HG03565 (cell line): ENCODE measurements around the gene BICRAL.
"Not testable (repeated sequence)": the region's sequence is repeated elsewhere in the genome, so short reads cannot be mapped to it uniquely, and the experiment has no call there.

ENCODE experiments used
- ATAC-seq: cut with Tn5 transposase; IDR thresholded peaks from one replicate; pipeline ENCODE4 v1.9.1; 2021; ENCODE audit warnings: mild to moderate bottlenecking, moderate library complexity; ENCODE audit not compliant: unreplicated experiment

The BICRAL gene

DNA sequence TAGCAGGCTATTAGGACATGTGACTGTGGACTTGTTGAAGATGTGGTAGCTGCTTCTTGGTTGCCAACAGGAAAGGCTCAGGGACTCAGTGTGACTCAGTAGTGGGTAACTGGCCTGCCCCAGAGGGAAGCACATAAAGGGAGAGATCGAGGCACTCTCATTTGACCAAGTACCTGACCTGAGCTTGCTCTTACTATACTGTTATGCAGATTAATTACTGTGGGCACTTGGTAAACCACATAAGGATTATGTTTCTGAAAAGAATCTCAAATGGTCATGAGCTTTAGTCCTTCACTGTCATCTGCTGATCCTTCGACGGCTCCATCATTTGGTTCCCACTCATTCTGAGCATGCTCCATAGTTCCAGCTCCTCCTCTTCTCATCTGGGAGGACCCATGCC, 49.4 kb downstream of the BICRAL start:
- ATAC-seq = no peak

DNA sequence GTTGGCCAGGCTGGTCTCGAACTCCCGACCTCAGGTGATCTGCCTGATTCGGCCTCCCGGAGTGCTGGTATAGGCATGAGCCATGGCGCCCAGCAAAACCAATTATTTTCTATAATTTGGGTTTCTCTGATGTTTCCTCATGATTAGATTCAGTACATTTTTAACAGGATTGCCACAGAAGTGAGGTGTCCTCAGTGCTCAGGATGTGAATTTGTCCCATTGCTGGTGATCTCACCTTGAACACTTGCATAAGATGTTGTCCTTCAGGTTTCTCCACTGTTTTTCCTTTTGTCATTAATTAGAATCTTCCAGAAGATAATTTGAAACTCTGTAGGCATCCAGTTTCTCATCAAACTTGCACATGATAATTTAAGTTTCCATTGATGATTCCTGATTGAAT, 52.2 kb downstream of the BICRAL start:
- no peak for ATAC-seq

DNA sequence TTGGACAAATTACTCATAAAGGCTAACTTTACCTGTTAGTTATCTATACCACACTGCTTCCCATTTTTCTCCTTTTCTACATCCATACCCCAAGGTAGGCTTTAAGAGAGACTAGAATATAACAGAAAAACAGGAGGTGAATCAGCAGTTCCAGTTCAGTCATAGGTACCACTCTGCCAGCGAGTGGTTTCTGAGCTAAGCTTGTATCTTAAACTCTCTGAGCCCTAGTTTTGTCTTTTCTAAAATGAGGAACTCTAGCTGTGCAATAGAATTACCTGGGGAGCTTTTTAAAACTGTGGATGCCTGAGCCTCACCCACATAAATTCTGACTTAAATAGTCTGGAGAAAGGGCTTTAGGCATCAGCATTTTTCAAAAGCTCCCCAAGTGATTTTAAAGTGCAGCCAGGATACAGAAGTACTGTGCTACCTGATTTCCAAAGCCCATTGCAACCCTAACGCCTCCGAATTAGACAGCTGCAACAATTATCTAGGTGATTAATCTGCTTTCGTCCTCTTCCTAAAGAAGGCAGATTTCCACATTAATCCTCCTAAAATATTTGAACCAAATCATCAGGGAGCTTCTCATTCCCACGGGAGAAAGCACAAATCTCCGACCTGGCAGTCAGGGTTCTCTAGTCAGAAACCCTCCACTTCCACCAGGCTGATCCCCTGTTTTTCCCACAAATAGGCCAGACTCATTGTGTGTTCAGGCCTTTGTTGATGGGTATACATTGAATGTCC, 60.2 kb downstream of the BICRAL start:
- ATAC-seq = no peak

DNA sequence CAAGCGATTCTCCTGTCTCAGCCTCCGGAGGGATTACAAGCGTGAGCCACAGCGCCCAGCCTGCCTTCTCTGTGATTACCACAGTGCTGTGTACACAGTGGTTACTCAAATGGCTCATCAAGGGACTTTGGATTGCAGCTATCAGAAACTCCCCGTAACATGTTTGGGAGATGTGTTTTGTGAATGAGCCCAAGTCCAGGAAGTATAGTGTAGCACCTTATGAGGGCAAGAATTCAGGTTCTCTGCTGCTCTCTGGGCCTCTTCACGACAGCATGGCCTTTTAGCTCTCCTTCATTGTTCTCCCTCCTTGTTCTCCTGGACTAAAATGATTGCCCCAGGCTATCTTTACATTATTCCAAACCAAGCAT, 63.5 kb downstream of the BICRAL start:
- ATAC-seq = no peak

DNA sequence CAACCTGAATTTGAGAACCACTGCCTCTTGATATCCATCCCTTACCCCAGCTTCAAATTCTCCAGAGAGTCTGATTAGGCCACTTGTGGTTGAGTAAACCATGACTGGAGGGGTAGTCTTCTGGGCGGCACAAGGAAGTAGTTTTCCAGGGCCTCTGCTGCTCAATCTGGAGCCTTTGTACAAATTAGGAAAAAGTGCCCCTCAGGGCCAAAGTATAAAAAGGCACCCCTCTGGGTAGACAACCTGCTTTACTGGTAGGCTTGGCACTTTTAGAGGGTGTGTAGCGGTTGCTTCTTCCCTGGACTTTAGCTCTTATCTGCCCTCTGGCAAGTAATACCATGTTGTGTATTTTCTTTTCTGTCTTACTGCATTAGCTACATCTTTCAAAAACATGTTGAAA, 64.7 kb downstream of the BICRAL start:
- ATAC-seq = no peak

DNA sequence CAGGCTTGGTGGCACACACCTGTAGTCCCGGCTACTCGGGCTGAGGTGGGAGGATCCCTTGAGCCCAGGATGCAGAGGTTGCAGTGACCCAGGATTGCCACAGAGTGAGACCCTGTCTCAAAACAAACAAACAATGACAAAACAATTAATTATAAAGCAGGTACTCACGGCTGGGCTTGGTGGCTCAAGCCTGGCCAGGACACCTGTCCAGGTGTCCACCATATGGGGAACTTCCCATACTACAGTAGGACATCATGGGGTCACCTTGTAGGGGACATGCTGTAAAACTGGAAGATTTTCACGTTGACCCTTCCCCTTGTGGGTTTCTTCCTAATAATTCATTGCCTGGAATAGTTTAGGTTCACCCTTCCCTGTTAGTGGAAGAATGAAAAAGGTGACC, 66.8 kb downstream of the BICRAL start:
- ATAC-seq = no peak

DNA sequence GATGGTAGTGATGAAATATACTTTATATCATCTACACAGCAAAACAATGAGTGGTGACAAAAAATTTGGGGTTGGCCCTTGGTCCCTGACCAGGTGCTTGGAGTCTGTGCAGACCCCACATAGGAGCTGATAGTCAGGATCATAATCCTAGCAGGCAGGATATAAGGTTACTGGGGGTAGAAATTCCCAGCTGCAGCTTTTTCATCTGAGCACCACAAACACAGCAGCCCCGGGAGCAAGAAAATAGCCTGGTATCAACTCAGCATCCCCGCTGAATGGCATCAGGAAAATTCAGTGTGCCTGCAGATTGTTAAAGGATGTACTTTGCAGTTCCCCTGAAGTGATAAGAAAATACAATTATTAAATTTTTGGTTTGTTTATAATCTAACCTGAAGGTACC, 69.7 kb downstream of the BICRAL start:
- no peak for ATAC-seq

DNA sequence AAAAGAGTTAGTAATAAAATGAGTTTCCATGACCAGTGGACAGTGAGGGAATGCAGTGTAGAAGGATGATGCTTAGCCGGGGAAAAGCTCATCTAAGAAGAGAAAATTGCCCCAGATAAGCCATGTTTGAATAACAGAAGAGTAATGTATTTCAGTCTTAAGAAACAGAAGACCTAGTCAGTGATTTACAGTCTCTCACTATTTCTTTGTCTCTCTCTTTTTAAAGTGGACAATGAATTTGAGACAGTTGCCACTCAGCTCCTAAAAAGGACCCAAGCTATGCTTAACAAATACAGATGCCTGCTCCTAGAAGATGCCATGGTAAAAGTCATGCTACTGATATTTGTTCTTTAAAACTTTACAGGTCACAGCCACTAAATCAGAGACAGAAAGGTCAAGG, 78.2 kb downstream of the BICRAL start:
- ATAC-seq = no peak

DNA sequence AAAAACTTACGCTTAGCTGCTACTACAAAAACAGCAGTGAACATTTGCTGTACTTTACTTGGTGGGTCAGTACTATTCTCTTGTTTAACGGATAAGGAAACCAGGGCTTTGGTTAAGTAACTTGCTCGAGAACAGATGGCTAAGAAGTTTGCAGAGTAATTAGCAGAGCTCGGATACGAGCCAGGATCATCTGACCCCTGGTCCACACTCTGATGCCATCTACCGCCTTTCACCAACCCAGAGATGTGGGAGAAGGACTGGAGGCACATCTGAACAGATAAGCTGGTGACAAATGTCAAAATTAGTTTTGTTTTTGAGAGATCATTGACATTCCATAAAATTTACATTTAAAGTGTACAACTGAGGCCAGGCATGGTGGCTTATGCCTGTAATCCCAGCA, 78.6 kb downstream of the BICRAL start:
- ATAC-seq = no peak

DNA sequence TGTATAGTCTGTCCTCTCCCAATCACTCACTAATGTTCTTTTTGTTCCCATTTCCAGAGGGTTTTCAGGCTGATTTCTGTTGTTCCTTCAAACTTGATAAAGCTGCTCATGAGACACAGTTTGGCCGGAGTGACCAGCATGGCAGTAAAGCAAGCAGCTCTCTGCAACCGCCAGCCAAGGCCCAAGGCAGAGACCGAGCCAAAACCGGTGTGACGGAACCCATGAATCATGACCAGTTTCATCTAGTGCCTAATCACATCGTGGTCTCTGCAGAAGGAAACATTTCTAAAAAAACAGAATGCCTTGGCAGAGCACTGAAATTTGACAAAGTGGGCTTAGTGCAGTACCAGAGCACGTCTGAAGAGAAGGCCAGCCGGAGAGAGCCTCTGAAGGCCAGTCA, 82.8 kb downstream of the BICRAL start:
- no peak for ATAC-seq

DNA sequence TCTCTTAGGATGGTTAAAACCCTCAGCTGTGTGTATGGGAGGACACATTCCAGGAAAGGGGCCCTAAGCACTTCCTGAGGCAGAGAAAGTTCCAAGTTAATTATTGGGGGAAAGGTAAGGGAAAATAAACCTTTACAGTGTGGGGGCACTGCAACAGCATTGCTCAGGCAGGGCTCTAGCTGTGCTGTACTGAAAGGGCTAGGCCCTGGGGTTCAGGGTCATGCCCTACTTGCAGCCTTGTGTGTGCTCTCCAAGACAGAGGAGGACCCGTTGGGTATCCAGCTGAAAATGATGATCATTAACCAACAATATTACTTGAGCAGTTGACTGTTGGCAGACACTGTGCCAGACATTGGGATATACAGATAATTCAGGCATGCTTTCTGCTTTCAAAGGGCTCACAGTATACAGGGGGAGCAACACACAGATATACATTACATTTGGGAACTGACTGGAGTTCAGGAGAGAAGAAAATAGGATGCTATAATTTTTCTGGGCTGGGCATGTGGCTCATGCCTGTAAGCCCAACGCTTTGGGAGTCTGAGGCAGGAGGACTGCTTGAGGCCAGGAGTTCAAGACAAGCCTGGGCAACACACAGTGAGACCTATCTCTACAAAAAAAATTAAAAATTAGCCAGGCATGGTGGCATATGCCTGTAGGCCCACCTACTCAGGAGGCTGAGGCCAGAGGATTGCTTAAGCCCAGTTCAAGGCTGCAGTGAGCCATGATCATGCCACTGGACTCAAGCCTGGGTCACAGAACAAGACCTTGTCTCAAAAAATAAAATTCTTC, 88.5 kb downstream of the BICRAL start:
- ATAC-seq = no peak

DNA sequence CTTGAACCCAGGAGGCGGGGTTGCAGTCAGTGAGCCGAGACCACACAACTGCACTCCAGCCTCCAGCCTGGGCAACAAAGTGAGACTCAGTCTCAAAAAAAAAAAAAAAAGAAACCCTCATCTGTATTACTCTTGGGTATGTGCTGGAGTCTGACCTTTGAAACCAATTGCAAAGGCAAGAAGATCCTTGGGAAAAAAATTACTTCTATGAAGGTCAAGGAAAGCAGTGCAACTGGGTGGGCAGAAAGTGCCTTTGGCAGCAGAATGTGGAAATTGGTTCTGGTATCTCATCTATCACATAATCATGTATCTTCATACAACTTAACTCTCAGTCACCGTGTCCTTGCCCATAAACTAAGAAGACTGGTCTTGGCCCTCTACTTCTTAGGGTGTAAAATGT, 89.9 kb downstream of the BICRAL start:
- ATAC-seq = no peak

DNA sequence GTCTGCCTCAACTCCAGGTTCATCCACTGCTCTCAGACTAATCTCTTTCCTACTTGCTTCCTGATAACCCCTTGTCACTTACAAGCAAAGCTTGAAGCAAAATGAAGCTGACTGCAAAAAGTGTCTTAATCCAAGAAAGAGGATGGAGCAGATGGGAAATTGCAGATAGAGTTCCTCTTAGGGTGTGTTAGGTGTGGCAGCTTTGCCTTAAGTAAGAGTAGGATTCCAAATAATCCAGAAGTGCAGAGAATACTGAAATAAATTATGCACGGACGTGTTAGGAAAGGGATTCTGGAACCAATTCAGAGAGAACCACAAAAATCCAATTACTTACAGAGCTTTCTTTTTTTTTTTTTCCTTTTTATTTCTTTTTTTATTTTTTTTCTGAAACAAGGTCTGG, 91.5 kb downstream of the BICRAL start:
- ATAC-seq = no peak

DNA sequence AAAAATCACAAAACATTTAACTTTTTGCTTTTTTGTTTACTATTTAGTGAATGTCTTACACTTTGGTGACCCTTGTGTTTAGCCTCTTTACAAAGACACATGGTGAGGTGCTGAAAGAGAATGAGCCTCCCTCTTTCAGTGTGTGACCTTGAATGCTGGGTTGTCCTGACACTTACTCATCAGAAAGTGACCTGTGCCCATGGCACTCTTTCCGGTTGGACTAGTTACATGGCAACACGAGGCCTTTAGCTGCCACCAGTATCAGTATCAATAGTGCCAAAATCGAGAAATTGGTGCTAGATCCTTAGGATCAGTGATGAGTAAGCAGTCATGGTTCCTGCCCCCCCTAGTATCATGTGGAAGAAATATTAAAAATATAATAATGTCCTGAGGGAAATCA, 95.8 kb downstream of the BICRAL start:
- ATAC-seq = no peak

DNA sequence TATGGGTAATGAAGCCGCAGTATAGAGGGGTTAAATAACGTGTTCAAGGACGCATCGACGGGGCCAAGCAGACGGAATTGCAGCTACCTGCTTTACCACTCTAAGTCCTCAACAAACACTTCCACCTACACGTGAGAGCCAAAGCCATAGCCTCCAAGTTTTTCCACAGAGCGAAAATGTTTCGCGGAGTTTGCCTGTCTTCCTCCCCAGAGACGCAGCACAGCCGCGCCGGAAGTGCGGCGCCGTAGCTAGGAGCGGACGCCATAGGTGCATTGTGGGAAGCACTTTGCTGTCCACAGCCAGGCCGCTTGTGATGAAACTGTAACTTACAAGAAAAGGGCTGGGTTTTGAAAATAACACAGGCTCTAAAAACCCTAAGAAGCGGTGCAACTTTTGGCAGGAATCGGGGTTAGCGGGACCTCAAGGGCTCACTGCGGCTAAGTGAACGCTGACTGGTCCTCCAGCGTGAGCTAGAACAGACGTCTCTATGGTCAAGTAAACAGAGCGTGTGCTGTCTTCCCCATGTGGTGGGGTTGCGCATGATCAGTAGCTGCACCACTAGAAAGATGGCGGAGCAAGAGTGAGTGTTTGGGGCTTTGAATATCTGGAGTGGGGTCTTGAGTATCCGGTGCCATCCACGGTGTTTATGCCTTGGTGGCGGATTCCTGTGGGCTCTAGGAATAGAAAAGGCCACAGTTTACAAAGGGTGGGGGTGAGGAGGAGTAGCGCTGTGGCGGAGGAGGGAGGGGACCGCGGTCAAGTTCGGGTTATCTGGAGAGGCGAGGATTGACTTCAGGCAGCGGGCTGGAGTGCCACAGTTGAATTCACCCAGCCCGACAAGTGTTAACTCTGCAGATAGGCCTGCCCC, 97.8 kb downstream of the BICRAL start, which contains the start of gene RPL7L1:
Gene RPL7L1 (plus strand): TSS at position 245 of the 868 bp plus-strand sequence. CDS start 295 bp downstream, at position 540.
- ATAC-seq = peak; percentile 79

DNA sequence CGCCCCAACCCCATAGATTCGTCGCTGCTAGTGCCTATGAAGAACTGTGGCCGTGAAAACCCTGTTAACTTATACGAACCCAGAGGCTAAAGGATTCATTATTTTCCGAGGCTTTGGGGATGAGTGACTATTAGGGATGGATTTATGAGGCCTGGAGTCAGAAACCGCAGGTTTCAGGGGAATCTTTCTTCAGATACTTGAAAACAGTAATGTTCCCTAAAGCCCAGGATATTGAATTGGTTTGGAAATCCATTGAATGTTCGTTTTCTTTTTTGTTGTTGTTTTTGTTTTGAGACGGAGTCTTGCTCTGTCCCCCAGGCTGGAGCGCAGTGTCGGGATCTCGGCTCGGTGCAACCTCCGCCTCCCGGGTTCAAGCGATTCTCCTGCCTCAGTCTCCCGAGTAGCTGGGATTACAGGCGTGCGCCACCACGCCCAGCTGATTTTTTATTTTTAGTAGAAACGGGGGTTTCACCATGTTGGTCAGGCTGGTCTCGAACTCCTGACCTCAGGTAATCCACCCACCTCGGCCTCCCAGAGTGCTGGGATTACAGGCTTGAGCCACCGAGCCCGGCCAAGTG, 98.5 kb downstream of the BICRAL start:
- not testable (repeated sequence) for ATAC-seq

DNA sequence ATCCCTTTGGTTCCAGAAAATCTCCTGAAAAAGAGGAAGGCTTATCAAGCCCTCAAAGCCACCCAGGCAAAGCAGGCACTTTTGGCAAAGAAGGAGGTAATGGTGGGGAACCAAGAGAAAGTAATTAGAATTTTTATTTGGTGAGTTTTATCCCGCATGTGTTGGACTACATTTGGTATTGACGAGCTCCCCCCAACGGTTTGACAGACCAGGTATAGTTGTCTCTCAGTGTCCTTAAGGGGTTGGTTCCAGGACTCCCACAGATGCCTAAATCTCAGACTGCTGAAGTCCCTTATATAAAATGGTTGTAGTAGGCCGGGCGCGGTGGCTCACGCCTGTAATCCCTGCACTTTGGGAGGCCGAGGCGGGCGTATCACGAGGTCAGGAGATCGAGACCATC, 99.0 kb downstream of the BICRAL start:
- ATAC-seq = not testable (repeated sequence)

DNA sequence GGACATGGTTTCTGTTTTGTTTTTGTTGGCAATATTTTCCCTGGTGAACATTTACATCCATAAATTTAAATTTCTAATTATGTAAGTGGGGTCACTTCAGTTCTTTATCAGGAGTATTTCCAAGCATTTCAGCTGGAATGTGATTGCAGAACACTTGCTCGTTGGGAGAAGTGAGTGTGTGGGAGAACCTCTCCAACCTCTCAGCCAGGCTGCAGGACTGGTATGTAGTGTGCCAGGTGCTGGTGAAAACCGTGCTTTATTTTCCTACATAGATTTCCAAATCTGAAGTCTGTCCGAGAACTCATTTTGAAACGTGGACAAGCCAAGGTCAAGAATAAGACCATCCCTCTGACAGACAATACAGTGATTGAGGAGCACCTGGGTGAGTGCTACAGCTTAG, 103.8 kb downstream of the BICRAL start:
- ATAC-seq = no peak

DNA sequence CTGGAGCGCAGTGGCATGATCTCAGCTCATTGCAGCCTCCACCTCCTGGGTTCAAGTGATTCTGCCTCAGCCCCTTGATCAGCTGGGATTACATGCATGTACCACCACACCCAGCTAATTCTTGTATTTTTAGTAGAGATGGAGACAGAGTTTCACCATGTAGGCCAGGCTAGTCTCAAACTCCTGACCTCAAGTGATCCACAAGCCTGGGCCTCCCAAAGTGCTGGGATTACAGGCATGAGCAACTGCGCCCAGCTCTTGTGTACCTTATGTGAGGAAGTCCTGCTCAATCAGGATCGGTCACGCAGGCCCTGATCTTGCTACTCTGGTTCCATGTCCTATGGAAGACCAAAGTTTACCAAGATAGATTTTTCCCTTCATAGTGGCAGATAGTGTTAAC, 106.3 kb downstream of the BICRAL start:
- not testable (repeated sequence) for ATAC-seq

DNA sequence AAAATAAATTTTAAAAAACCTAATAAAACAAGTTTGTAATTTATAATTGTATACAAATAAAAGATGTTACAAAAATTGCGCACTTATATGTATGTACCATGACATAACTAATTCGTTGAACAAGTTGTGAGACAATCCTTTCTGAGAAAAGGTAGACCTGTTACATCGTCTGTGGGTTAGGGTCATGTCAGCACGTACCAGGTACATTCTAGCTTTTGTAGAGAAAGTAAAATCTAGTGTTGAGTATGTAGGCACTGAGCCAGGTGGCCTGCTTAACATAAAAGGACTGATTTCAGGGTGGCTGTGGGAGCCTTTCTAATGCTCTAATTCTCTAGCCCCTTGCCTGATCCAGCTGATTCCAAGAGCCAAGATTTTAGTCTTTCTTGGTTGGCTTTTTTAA, 108.0 kb downstream of the BICRAL start:
- no peak for ATAC-seq
